CD4-positive, alpha-beta T cell treated with Interleukin-15 for 4 hours (primary cell): ENCODE data around the gene SLC41A1.

Source experiments
- DNase-seq: peaks from one replicate; pipeline ENCODE4 v3.0.0-alpha.2; 2020; ENCODE audit warnings: low spot score

SLC41A1 gene

DNA sequence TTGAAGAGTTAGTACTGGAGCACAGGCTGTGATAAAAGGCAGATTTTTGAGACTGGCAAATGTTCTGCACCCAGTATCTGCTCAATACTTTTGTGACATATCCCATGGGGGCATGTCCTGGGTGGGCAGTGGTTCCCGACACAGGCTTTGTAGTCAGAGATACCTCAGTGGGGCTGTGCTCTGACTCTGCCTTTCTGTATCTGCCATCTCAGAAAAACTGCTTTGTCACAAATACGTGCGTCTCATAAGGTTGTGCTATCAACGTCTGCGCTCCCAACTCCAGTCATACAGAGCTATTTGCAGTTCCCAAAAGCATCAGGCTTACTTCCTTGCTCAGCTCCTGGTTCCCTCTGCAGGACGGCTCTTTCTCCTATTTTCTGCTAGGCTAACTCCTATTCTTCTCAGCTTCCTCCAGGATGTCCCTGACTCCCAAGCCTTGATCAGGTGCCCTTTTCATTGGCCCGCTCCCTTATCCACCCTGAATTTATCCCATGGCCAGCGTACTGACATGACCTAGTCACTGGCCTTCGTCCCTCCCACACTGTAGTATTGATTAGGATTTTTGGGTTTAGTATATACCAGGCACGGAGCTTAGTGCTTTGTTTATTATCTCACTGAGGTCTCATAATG lies 25.6 kb downstream of the SLC41A1 start:
- no peak for DNase-seq

GRCh38 chr1:205786601-205787000 lies 26.4 kb downstream of the SLC41A1 start:
- no peak for DNase-seq

GRCh38 chr1:205785446-205785845 lies 27.6 kb downstream of the SLC41A1 start:
- no peak for DNase-seq

- DNase-seq = no peak
These were observed 29.1 kb downstream of the SLC41A1 start for GRCh38 chr1:205783904-205784303.

- no peak for DNase-seq
These were observed 29.6 kb downstream of the SLC41A1 start for GRCh38 chr1:205783433-205783795.

DNA sequence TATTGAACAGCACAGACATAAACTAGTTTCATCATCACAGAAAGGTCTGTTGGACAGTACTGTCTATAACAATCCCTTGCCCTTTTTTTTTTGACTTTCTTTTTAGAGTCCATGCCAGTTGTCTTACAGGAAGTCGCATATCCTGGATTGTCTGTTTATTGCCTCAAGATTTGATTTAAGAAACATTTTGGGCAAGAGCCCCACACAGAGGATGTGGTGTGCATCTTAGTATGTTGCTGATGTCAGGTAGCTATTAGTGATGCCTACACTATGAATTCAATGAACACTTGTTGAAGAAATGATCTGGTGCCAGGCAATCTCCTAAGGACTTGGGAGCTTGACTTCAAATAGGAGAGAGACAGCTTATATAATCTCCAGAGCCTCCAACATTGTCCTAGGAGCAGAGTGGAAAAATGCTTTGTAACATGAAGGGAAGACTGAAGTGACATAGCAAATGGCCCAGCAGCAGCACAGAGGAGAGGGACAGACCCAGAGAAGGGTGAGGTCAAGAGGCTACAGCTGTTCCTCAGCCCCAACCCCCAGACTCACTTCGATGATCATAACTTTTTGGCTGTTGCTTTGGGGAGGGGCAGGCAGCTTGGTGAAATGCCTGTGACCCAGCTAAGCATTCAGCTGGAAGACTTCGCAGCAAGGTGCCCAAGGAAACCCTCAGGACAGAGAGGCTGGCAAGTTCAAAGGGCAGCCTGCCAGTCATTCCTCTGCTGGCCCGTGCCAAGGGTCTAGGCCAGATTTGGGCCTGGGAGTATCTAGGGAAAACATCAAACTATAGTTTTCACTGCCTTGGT lies 30.2 kb downstream of the SLC41A1 start:
- no peak for DNase-seq

DNA sequence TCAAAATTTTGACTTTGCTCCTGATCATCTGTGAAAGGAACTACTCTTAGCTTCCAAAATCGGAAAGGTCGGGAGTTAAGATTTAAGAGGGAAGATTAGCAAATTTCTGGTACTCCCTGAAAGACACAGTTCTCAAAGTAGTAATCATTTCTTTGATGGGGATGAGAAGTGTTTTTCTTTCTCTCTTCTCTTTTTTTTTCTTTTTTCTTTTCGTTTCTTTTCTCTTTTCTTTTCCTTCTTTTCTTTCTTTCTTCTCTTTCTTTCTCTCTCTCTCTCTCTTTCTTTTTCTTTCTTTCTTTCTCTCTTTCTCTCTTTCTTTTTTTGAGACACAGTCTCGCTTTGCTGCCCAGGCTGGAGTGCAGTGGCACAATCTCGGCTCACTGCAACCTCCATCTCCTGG lies 32.7 kb downstream of the SLC41A1 start:
- DNase-seq = no peak

DNA sequence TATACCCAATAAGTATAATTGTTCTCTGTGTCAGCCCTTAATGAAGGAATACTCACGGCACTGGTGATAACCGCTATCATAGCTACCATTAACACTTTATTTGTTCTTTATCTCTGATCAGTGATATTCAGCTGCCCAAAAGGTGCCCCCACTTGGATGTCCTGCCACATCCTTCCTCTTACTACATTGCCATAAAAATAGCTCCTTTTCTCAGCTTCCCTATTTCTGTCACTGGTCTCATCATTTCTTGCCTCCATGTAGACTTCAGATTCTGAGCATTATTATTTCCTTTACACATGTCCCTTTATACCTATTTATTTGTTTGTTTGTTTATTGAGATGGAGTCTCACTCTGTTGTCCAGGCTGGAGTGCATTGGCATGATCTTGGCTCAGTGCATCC lies 35.0 kb downstream of the SLC41A1 start:
- DNase-seq = no peak

DNA sequence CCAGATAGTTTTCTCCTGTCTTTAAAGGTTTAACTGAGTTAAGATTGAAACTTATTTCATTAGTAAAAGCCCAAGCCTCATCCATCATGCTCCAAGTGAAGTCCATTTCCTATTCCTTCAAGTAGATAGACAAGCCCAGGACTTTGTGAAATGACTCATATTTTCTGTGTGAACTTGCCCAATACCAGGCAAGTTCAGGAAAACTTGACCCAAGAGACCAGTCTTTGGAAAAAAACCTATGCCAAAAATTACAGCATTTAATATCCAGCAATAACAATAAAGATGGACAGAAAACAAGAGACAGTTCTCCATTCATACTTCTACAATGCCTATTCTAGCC lies 37.3 kb downstream of the SLC41A1 start:
- no peak for DNase-seq

GRCh38 chr1:205775015-205775716 lies 37.8 kb downstream of the SLC41A1 start, which contains the start of gene RAB29:
TSS of gene RAB29 (minus strand) at chr1:205775482. CDS start at chr1:205774956, 526 bp downstream.
- peak; percentile 89 for DNase-seq

GRCh38 chr1:205774198-205775014 lies 38.6 kb downstream of the SLC41A1 start:
- peak; percentile 34 for DNase-seq

DNA sequence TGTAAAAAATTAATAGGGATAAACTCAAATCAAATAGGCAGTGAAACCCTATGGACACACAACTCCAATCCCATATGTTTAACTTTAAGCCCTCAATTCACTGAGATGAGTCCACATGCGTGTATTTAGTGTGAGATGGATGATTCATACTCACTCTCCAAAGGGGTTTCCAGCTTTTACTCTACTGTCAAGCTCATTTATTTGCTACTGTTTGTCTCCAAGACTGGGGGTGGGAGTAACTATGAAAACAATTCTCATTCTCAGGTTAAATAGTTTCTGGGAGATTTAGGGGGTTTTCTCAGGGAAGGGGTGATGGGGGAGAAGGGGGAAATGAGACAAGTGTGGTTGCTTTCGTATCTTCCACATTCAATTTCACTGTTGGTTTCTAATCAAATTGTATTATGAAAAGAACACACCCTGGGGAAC lies 40.4 kb downstream of the SLC41A1 start:
- peak; percentile 23 for DNase-seq

DNA sequence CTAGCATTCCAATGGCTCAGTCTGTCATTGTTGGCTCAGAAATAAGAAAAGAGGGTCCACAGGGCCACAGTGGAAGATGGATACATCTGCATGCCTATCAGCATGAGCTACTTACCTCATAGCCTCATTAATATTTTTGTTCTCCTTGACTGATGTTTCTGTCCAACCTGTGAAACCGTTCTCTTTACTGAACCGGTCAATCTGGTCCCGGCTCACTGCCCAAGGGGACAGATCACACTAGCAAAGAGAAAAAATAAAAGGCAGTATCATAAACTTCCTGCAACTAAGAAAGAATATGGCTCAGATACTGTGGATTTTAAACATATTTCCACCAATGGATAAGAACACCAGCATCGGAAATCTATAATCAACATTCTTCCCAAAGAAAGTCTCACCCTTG lies 42.4 kb downstream of the SLC41A1 start:
- no peak for DNase-seq

GRCh38 chr1:205769641-205770365 lies 43.2 kb downstream of the SLC41A1 start:
- DNase-seq = no peak

GRCh38 chr1:205767248-205767647 lies 45.8 kb downstream of the SLC41A1 start:
- no peak for DNase-seq

- DNase-seq = no peak
These were observed 46.4 kb downstream of the SLC41A1 start for GRCh38 chr1:205766570-205766969.

- DNase-seq = no peak
These were observed 47.0 kb downstream of the SLC41A1 start for GRCh38 chr1:205766038-205766437.

DNA sequence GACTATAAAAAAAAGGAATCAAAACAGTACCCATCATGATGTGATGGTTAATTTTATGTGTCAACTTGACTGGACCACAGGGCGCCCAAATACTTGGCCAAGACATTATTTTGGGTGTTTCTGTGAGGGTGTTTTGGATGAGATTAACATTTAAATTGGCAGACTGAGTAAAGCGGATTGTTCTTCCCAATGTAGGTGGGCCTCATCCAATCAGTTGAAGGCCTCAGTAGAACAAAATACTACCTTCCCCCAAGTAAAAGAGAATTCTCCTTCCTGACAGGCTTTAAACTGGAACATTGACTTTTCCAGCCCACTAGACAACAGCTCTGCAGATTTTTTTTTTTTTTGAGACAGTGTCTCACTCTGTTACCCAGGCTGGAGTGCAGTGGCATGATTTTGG lies 48.4 kb downstream of the SLC41A1 start:
- no peak for DNase-seq

- no peak for DNase-seq
These were observed 49.0 kb downstream of the SLC41A1 start for GRCh38 chr1:205763980-205764379.

GRCh38 chr1:205760606-205761005 lies 52.4 kb downstream of the SLC41A1 start:
- DNase-seq = no peak

GRCh38 chr1:205756552-205756951 lies 56.4 kb downstream of the SLC41A1 start:
- no peak for DNase-seq

GRCh38 chr1:205754857-205755256 lies 58.1 kb downstream of the SLC41A1 start:
- DNase-seq = no peak
